GM12878 (cell line): ENCODE measurements around the gene ALOX12. TPM values are rescaled to one million over a fixed set of nuclear protein-coding genes. Genes with fewer than 3 reads are reported as not detected.

ENCODE experiments used
- ATAC-seq: fragments of 200-7000 bp; cut with Tn5 transposase; 3 replicates; pipeline ENCODE4 v1.9.1; 2020; ENCODE audit warnings: mild to moderate bottlenecking, moderate library complexity
- BruUV-seq: library from RNA; stranded (reverse); fragments of 400-500 nt; replicated peaks from 2 replicates; lab custom pipeline; 2021; lab: Mats Ljungman, UMichigan
- CTCF ChIA-PET: fragments of 300-600 bp; sonication (Branson Sonifier 250); formaldehyde crosslinking; extraction: SDS; loops from one replicate; lab custom pipeline; 2021; ENCODE audit warnings: inconsistent platforms; lab: Yijun Ruan, JAX
- POLR2A ChIA-PET: fragments of 350-600 bp; formaldehyde crosslinking; extraction: SDS; loops from one replicate; lab custom pipeline; 2021; ENCODE audit warnings: inconsistent platforms; lab: Charles Lee
- RAD21 ChIA-PET: fragments of 300-600 bp; sonication (Branson Sonifier 250); formaldehyde crosslinking; loops from one replicate; lab custom pipeline; 2023; ENCODE audit warnings: antibody characterized with exemption; ENCODE audit not compliant: unreplicated experiment; lab: Charles Lee
- SMC1A ChIA-PET: fragments of 300-600 bp; sonication (Branson Sonifier 250); formaldehyde crosslinking; loops from one replicate; lab custom pipeline; 2023; ENCODE audit not compliant: unreplicated experiment, uncharacterized antibody; lab: Charles Lee
- DNase-seq: peaks from one replicate; pipeline ENCODE4 v3.0.0-alpha.2; 2011; ENCODE audit warnings: low read depth, low spot score
- FAIRE-seq: peaks from 3 replicates; lab custom pipeline; 2011; peaks lifted over from hg19 to GRCh38; lab: Jason Lieb, UNC
- H2AFZ ChIP-seq: 2 replicates; pipeline ENCODE4 v1.6.0; 2011; ENCODE audit warnings: low read depth, low read length, control low read depth; ENCODE audit not compliant: control insufficient read depth
- H3K27ac ChIP-seq: 2 replicates; pipeline ENCODE4 v1.5.1; 2011; ENCODE audit warnings: control low read depth; ENCODE audit not compliant: control insufficient read depth, insufficient read depth
- H3K27me3 ChIP-seq, 2 experiments: replicated peaks in 1 of 2; 2 replicates each; pipeline versions ENCODE4 v1.6.0 to v1.6.1; 2011; ENCODE audit warnings: low read length in 1 of 2; ENCODE audit not compliant: control insufficient read depth in 2 of 2, insufficient read depth in 2 of 2
- H3K36me3 ChIP-seq, 2 experiments: 2 replicates each; pipeline ENCODE4 v1.5.1; 2011; ENCODE audit warnings: low read length in 1 of 2; ENCODE audit not compliant: control insufficient read depth in 2 of 2, insufficient read depth in 2 of 2
- H3K4me1 ChIP-seq: 2 replicates; pipeline ENCODE4 v1.6.1; 2011; ENCODE audit warnings: mild to moderate bottlenecking, low read length, moderate library complexity, mixed read lengths; ENCODE audit not compliant: control insufficient read depth, insufficient read depth
- H3K4me2 ChIP-seq: 2 replicates; pipeline ENCODE4 v1.6.0; 2011; ENCODE audit warnings: control low read depth; ENCODE audit not compliant: control insufficient read depth, insufficient read depth
- H3K4me3 ChIP-seq: fragments of 200-600 bp; sonication (generic); 2 replicates; pipeline ENCODE4 v1.5.1; 2016
- H3K79me2 ChIP-seq: 2 replicates; pipeline ENCODE4 v1.6.0; 2011; ENCODE audit warnings: low read length; ENCODE audit not compliant: control insufficient read depth, insufficient read depth
- H3K9ac ChIP-seq: 2 replicates; pipeline ENCODE4 v1.8.0; 2011; ENCODE audit warnings: low read length, control low read depth, mixed read lengths; ENCODE audit not compliant: control insufficient read depth, insufficient read depth
- H3K9me3 ChIP-seq: replicated peaks from 3 replicates; pipeline ENCODE4 v1.5.1; 2011; ENCODE audit warnings: mild to moderate bottlenecking, low read length; ENCODE audit not compliant: control insufficient read depth, insufficient read depth
- H4K20me1 ChIP-seq: 2 replicates; pipeline ENCODE4 v1.6.0; 2011; ENCODE audit not compliant: control insufficient read depth, insufficient read depth
- CREM ChIP-seq: IDR thresholded peaks from 2 replicates; pipeline ENCODE4 v1.6.1; 2014; ENCODE audit warnings: antibody characterized with exemption, low read depth
- DPF2 ChIP-seq: fragments of 450-650 bp; IDR thresholded peaks from 2 replicates; pipeline ENCODE4 v1.6.1; 2017; ENCODE audit warnings: mild to moderate bottlenecking
- IKZF1 ChIP-seq: fragments of 450-650 bp; conservative IDR thresholded peaks from 2 replicates; pipeline ENCODE4 v1.6.1; 2017; ENCODE audit warnings: antibody characterized with exemption, mild to moderate bottlenecking
- KDM1A ChIP-seq: fragments of 200-600 bp; sonication (generic); IDR thresholded peaks from 2 replicates; pipeline ENCODE4 v1.6.1; 2016; ENCODE audit warnings: borderline replicate concordance
- NRF1 ChIP-seq: conservative IDR thresholded peaks from 2 replicates; pipeline ENCODE4 v1.6.1; 2011; ENCODE audit warnings: mild to moderate bottlenecking, low read depth, low read length, improper control_type of control experiment
- SMARCA5 ChIP-seq: fragments of 450-650 bp; IDR thresholded peaks from 2 replicates; pipeline ENCODE4 v1.6.1; 2017; ENCODE audit warnings: mild to moderate bottlenecking
- TCF3 ChIP-seq: IDR thresholded peaks from 2 replicates; pipeline ENCODE4 v1.6.1; 2012; ENCODE audit warnings: low read depth, mild to moderate bottlenecking, low read length, borderline replicate concordance; ENCODE audit not compliant: insufficient read depth
- TCF7 ChIP-seq: IDR thresholded peaks from 2 replicates; pipeline ENCODE4 v1.6.1; 2014; ENCODE audit warnings: antibody characterized with exemption, borderline replicate concordance
- WGBS: methylation state at CpG from one replicate; pipeline ENCODE4 v1.1.6; 2016; ENCODE audit warnings: low lambda C conversion rate; ENCODE audit not compliant: insufficient replicate concordance, insufficient coverage; ENCODE audit errors: missing lambda C conversion rate; 5-methylcytosine and 5-hydroxymethylcytosine counted together
- in situ Hi-C: fragments of 300-500 bp; cut with MboI; formaldehyde crosslinking; loops from 9 replicates; pipeline ENCODE4 v1.14.3; 2018; ENCODE audit warnings: mixed read lengths
- intact Hi-C: fragments of 100-400 bp; cut with micrococcal nuclease; formaldehyde crosslinking; loops from one replicate; pipeline ENCODE4 v1.14.2; 2022; ENCODE audit not compliant: unreplicated experiment
- polyA plus RNA-seq, 11 experiments: library from polyadenylated mRNA; depleted of rRNA in 4 of 11; unstranded in 6 of 11; stranded (reverse) in 5 of 11; fragments of >200 nt; fragmentation: Nextera tagmentation in 4 of 11; fragmentation: Illumina TruSeq in 1 of 11; extraction: Ambion mirVana in 4 of 11; extraction: Trizol in 1 of 11; gene quantifications; 1 replicate in 1 of 11; 2 replicates in 10 of 11; pipeline versions ENCODE4 v1.2.1 to v1.2.3, GENCODE V29; 2011 to 2016; ENCODE audit warnings: inconsistent platforms in 2 of 11, missing spikeins in 2 of 11, low read depth in 1 of 11
- total RNA-seq, 4 experiments: library from RNA; depleted of rRNA in 3 of 4; stranded (reverse); fragments of >200 nt in 3 of 4; fragmentation: Illumina TruSeq in 1 of 4; extraction: Trizol in 1 of 4; gene quantifications; 2 replicates each; pipeline versions ENCODE4 v1.2.1 to v1.2.3, GENCODE V29; 2013 to 2021
- TF ChIP-seq, protein P1 (sequence below): fragments of 450-650 bp; IDR thresholded peaks from 2 replicates; pipeline ENCODE4 v1.6.1; 2017; ENCODE audit warnings: mild to moderate bottlenecking, moderate library complexity

ALOX12 gene
- total and polyA plus RNA-seq, 10 of the 15 experiments (the other 5 are each of a cell fraction or from before 2014, with no cell fraction given), result 0.23 to 0.82 (median 0.58) TPM; not detected in 6

DNA sequence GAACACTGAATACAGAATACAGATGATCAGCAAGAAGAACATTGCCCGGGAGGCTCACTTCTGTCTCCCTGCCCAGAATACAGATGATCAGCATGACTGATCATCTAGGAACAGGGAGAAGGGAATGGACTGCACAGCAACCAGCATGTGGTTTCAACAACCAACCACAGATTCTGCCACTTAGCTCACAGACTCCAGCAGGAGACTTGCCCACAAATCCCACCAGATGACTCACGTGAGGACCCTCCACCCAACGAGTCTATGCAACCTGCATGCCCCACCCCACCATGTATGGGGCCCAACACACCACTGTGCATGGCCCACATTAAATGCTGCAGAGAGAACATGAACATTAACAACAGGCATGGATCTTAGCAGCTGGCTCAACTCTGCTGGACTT lies 36.1 kb upstream of the ALOX12 start:
- CTCF ChIA-PET, result no interaction called here

More for the DNA sequence above, 36.1 kb upstream of the ALOX12 start:
- Histone ChIP-seq H2AFZ (no peak overlapping the region), H4K20me1 (no peaks in the 10 kb centered on the region), H3K79me2 (no peaks in the 10 kb centered on the region), H3K4me3 (no peak overlapping the region), H3K4me1 (no peaks in the 10 kb centered on the region), H3K9ac (no peak overlapping the region), H3K9me3 (no peaks in the 10 kb centered on the region), H3K4me2 (no peak overlapping the region), H3K27me3 (no peaks in the 10 kb centered on the region), H3K27ac (no peak overlapping the region), H3K36me3 (no peaks in the 10 kb centered on the region)
- no peak for ATAC-seq
- whole genome bisulfite sequencing, result 75% methylated on average over 3 of the region's 3 CpGs
- no peak for DNase-seq
- intact Hi-C loops, result no loop called here
- POLR2A ChIA-PET, result interaction anchor here (0.6 kb wide), 1 partner anchor 11 kb away, joined by 8 read pairs; no protein-coding TSS in a partner anchor
- SMC1A ChIA-PET, result no interaction called here
- in situ Hi-C loops, result no loop called here
- no TSS peak for BruUV-seq
- no peak for FAIRE-seq
- TF ChIP-seq NRF1, result no peak
- TF ChIP-seq CREM, result no peak
- TF ChIP-seq IKZF1, result no peak
- TF ChIP-seq, protein P1, sequence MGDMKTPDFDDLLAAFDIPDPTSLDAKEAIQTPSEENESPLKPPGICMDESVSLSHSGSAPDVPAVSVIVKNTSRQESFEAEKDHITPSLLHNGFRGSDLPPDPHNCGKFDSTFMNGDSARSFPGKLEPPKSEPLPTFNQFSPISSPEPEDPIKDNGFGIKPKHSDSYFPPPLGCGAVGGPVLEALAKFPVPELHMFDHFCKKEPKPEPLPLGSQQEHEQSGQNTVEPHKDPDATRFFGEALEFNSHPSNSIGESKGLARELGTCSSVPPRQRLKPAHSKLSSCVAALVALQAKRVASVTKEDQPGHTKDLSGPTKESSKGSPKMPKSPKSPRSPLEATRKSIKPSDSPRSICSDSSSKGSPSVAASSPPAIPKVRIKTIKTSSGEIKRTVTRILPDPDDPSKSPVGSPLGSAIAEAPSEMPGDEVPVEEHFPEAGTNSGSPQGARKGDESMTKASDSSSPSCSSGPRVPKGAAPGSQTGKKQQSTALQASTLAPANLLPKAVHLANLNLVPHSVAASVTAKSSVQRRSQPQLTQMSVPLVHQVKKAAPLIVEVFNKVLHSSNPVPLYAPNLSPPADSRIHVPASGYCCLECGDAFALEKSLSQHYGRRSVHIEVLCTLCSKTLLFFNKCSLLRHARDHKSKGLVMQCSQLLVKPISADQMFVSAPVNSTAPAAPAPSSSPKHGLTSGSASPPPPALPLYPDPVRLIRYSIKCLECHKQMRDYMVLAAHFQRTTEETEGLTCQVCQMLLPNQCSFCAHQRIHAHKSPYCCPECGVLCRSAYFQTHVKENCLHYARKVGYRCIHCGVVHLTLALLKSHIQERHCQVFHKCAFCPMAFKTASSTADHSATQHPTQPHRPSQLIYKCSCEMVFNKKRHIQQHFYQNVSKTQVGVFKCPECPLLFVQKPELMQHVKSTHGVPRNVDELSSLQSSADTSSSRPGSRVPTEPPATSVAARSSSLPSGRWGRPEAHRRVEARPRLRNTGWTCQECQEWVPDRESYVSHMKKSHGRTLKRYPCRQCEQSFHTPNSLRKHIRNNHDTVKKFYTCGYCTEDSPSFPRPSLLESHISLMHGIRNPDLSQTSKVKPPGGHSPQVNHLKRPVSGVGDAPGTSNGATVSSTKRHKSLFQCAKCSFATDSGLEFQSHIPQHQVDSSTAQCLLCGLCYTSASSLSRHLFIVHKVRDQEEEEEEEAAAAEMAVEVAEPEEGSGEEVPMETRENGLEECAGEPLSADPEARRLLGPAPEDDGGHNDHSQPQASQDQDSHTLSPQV, result no peak
- TF ChIP-seq DPF2, result no peak
- no peak for TF ChIP-seq TCF7
- TF ChIP-seq TCF3, result no peak
- no peak for TF ChIP-seq KDM1A
- TF ChIP-seq SMARCA5, result no peak
- RAD21 ChIA-PET, result no interaction called here
